ENCODE data around the gene TRERF1.
A peak's percentile ranks its signal among the peaks of the same experiment; 100 is the strongest.

Gene TRERF1

GRCh38 chr6:42225419-42225818 lies 226.3 kb downstream of the TRERF1 start:
- peak; percentile 41 for ATAC-seq
- no peak for TF ChIP-seq GLIS3 (CRISPR knock-in tag; IDR thresholded peaks at IDR 0.05)
- peak; percentile 62 for TF ChIP-seq ISL1 (CRISPR knock-in tag; IDR thresholded peaks at IDR 0.05)

- TF ChIP-seq ZFP3 (CRISPR knock-in tag; IDR thresholded peaks at IDR 0.05) (no peak), TCF4 (CRISPR knock-in tag; IDR thresholded peaks at IDR 0.05; ENCODE audit: borderline replicate concordance) (no peak), ZNF70 (CRISPR knock-in tag; IDR thresholded peaks at IDR 0.05) (no peak), OSR1 (CRISPR knock-in tag; IDR thresholded peaks at IDR 0.05) (no peak), ZNF8 (CRISPR knock-in tag; IDR thresholded peaks at IDR 0.05) (no peak), ISL1 (CRISPR knock-in tag; IDR thresholded peaks at IDR 0.05) (no peak), CREB5 (CRISPR knock-in tag; IDR thresholded peaks at IDR 0.05; ENCODE audit: low read depth) (no peak), ESRRG (CRISPR knock-in tag; IDR thresholded peaks at IDR 0.05) (no peak), SNAI2 (CRISPR knock-in tag; IDR thresholded peaks at IDR 0.05) (no peak), POU6F1 (CRISPR knock-in tag; IDR thresholded peaks at IDR 0.05; ENCODE audit: borderline replicate concordance, low read depth) (no peak), CSRNP3 (CRISPR knock-in tag; IDR thresholded peaks at IDR 0.05) (no peak), GLIS3 (CRISPR knock-in tag; IDR thresholded peaks at IDR 0.05) (no peak), ZFP30 (CRISPR knock-in tag; IDR thresholded peaks at IDR 0.05) (no peak), ZC3H10 (CRISPR knock-in tag; IDR thresholded peaks at IDR 0.05) (no peak)
- no peak for ATAC-seq
Measured at GRCh38 chr6:42225029-42225339, 226.7 kb downstream of the TRERF1 start.

- TF ChIP-seq PATZ1 (CRISPR knock-in tag; IDR thresholded peaks at IDR 0.05; ENCODE audit: borderline replicate concordance) (no peak), TSHZ2 (CRISPR knock-in tag; IDR thresholded peaks at IDR 0.05) (no peak), TCF4 (CRISPR knock-in tag; IDR thresholded peaks at IDR 0.05; ENCODE audit: borderline replicate concordance) (no peak), CSRNP3 (CRISPR knock-in tag; IDR thresholded peaks at IDR 0.05) (no peak), CSDC2 (CRISPR knock-in tag; IDR thresholded peaks at IDR 0.05) (no peak), ARNTL (CRISPR knock-in tag; IDR thresholded peaks at IDR 0.05; ENCODE audit: borderline replicate concordance, low read depth) (no peak), PPARA (CRISPR knock-in tag; IDR thresholded peaks at IDR 0.05; ENCODE audit: borderline replicate concordance) (no peak), ESRRG (CRISPR knock-in tag; IDR thresholded peaks at IDR 0.05) (no peak), GLIS3 (CRISPR knock-in tag; IDR thresholded peaks at IDR 0.05) (no peak), ZC3H10 (CRISPR knock-in tag; IDR thresholded peaks at IDR 0.05) (no peak), POU6F1 (CRISPR knock-in tag; IDR thresholded peaks at IDR 0.05; ENCODE audit: borderline replicate concordance, low read depth) (no peak), ZNF70 (CRISPR knock-in tag; IDR thresholded peaks at IDR 0.05) (no peak), OSR1 (CRISPR knock-in tag; IDR thresholded peaks at IDR 0.05) (no peak), BACH2 (CRISPR knock-in tag; IDR thresholded peaks at IDR 0.05; ENCODE audit: borderline replicate concordance) (no peak), ISL1 (CRISPR knock-in tag; IDR thresholded peaks at IDR 0.05) (no peak), ZFP30 (CRISPR knock-in tag; IDR thresholded peaks at IDR 0.05) (no peak)
- peak; percentile 26; the same call in 1 of the 3 replicates for ATAC-seq
Measured at GRCh38 chr6:42224222-42225028, 227.3 kb downstream of the TRERF1 start.
